OCI-LY3 (cell line): ENCODE measurements around the gene TBC1D5.

Source experiments
- EZH2phosphoT487 ChIP-seq: fragments of 200-600 bp; shearing (Covaris generic); IDR thresholded peaks from 2 replicates; pipeline ENCODE4 v1.6.1; 2018; ENCODE audit warnings: antibody characterized with exemption, mixed run types, low read depth
- TF ChIP-seq, protein P1 (sequence below): fragments of 200-600, 300-600 bp; sonication (generic); IDR thresholded peaks from 2 replicates; pipeline ENCODE4 v1.5.1; 2014; ENCODE audit warnings: antibody characterized with exemption, low read length, low read depth

DNA sequence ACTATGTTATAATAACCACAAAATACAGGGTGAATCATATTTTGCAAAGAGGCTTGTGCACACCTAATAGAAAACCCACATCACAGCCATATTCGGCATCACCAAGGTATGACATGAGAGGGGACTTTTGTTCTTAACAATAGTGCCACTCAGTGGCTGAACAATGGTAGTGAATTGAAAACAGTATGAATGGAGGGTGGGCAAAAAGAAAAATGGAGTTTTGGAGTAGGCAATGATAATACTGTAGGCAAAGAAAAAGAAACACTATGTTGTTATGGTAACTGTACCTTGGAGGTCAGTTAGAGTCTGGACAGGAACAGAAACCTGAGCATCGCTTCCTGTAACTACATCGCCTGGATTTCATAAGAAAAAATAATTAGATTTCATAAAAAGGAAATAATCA, 509.0 kb downstream of the TBC1D5 start:
- TF ChIP-seq, protein P1, sequence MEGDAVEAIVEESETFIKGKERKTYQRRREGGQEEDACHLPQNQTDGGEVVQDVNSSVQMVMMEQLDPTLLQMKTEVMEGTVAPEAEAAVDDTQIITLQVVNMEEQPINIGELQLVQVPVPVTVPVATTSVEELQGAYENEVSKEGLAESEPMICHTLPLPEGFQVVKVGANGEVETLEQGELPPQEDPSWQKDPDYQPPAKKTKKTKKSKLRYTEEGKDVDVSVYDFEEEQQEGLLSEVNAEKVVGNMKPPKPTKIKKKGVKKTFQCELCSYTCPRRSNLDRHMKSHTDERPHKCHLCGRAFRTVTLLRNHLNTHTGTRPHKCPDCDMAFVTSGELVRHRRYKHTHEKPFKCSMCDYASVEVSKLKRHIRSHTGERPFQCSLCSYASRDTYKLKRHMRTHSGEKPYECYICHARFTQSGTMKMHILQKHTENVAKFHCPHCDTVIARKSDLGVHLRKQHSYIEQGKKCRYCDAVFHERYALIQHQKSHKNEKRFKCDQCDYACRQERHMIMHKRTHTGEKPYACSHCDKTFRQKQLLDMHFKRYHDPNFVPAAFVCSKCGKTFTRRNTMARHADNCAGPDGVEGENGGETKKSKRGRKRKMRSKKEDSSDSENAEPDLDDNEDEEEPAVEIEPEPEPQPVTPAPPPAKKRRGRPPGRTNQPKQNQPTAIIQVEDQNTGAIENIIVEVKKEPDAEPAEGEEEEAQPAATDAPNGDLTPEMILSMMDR, result peak; percentile 98
- TF ChIP-seq EZH2phosphoT487, result no peak
